GM12875 (cell line): ENCODE data around the gene OR6C65.
"Not testable (repeated sequence)": the region's sequence is repeated elsewhere in the genome, so short reads cannot be mapped to it uniquely, and the experiment has no call there.

Source experiments
- H3K4me3 ChIP-seq: one replicate; pipeline ENCODE4 v1.5.1; 2011; ENCODE audit warnings: low read depth, low read length, control low read depth
- CTCF ChIP-seq: IDR thresholded peaks from 2 replicates; pipeline ENCODE4 v1.5.1; 2011; ENCODE audit warnings: low read depth, mild to moderate bottlenecking, control low read depth, inconsistent platforms, low read length, moderate library complexity, borderline replicate concordance; ENCODE audit not compliant: insufficient read depth

Gene OR6C65

GRCh38 chr12:55400229-55400628 is at the start of gene OR6C65:
Gene OR6C65, plus strand, starts transcription at chr12:55400529. Its CDS starts 0 bp downstream, at chr12:55400529.
- TF ChIP-seq CTCF: no peak
- H3K4me3 ChIP-seq: no peak within 1 kb of the TSS

GRCh38 chr12:55355338-55355737 is 45.0 kb upstream of the OR6C65 start:
- H3K4me3 ChIP-seq: not testable (repeated sequence)

GRCh38 chr12:55362675-55363074 is 37.7 kb upstream of the OR6C65 start, which contains the start of gene OR6C75:
Gene OR6C75, plus strand, starts transcription at chr12:55362975. Its CDS starts 2,136 bp downstream, at chr12:55365111.
- H3K4me3 ChIP-seq: no peak within 1 kb of the TSS
- TF ChIP-seq CTCF: no peak

- no peak for TF ChIP-seq CTCF
- no peak overlapping the region for H3K4me3 ChIP-seq
Measured at GRCh38 chr12:55365086-55365485, 35.2 kb upstream of the OR6C65 start.

GRCh38 chr12:55372521-55372920 is 27.8 kb upstream of the OR6C65 start:
- no peak overlapping the region for H3K4me3 ChIP-seq
- TF ChIP-seq CTCF: no peak

GRCh38 chr12:55385891-55386290 is 14.4 kb upstream of the OR6C65 start:
- no peak for TF ChIP-seq CTCF
- H3K4me3 ChIP-seq: no peak overlapping the region

GRCh38 chr12:55392032-55392795 is 8.1 kb upstream of the OR6C65 start:
- no peak overlapping the region for H3K4me3 ChIP-seq
- no peak for TF ChIP-seq CTCF
